Lower lobe of right lung (tissue), 2 donors: Measurements from ENCODE around the gene PTPRN2. TPM values are rescaled to one million over a fixed set of nuclear protein-coding genes. Genes with fewer than 3 reads are reported as not detected.

ENCODE experiments used
- ATAC-seq, 2 donors: fragments of 200-7000 bp; cut with Tn5 transposase; one replicate each; pipeline ENCODE4 v1.9.1; 2020 to 2022; ENCODE audit warnings: mild to moderate bottlenecking in 2 of 2, moderate library complexity in 2 of 2
- DNase-seq: peaks from one replicate; pipeline ENCODE4 v3.0.0-alpha.2; 2020
- H3K27ac ChIP-seq: fragments of 200-600 bp; one replicate; pipeline ENCODE4 v1.8.0; 2022
- H3K27me3 ChIP-seq: fragments of 200-600 bp; one replicate; pipeline ENCODE4 v1.8.0; 2022; ENCODE audit warnings: low read depth
- H3K36me3 ChIP-seq: fragments of 200-600 bp; one replicate; pipeline ENCODE4 v1.8.0; 2022; ENCODE audit warnings: mild to moderate bottlenecking
- H3K4me1 ChIP-seq: fragments of 200-600 bp; one replicate; pipeline ENCODE4 v1.8.0; 2022
- H3K4me3 ChIP-seq: fragments of 200-600 bp; one replicate; pipeline ENCODE4 v1.8.0; 2022; ENCODE audit warnings: mild to moderate bottlenecking
- H3K9me3 ChIP-seq: fragments of 200-600 bp; one replicate; pipeline ENCODE4 v1.8.0; 2022
- intact Hi-C: fragments of 100-400 bp; cut with DNase I; formaldehyde crosslinking; loops from one replicate; pipeline ENCODE4 v1.11.0; 2022
- total RNA-seq: library from RNA; stranded (reverse); fragmentation: NEBNext Ultra II Directional; extraction: Animal tissue kit (Norgen Biotek cat#: 25700); gene quantifications from one replicate; pipeline ENCODE4 v1.2.1, GENCODE V29; 2021
- TF ChIP-seq, protein P1 (sequence below): fragments of 200-600 bp; IDR thresholded peaks from one replicate; pipeline ENCODE4 v1.8.0; 2022; ENCODE audit warnings: antibody characterized with exemption, mild to moderate bottlenecking
- donor health status: DM: no; HTN: yes; CAD: no; lungs with severe emphysema.

The PTPRN2 gene
- total RNA-seq, 1 donor from 2014 or later, result 6.8 TPM

DNA sequence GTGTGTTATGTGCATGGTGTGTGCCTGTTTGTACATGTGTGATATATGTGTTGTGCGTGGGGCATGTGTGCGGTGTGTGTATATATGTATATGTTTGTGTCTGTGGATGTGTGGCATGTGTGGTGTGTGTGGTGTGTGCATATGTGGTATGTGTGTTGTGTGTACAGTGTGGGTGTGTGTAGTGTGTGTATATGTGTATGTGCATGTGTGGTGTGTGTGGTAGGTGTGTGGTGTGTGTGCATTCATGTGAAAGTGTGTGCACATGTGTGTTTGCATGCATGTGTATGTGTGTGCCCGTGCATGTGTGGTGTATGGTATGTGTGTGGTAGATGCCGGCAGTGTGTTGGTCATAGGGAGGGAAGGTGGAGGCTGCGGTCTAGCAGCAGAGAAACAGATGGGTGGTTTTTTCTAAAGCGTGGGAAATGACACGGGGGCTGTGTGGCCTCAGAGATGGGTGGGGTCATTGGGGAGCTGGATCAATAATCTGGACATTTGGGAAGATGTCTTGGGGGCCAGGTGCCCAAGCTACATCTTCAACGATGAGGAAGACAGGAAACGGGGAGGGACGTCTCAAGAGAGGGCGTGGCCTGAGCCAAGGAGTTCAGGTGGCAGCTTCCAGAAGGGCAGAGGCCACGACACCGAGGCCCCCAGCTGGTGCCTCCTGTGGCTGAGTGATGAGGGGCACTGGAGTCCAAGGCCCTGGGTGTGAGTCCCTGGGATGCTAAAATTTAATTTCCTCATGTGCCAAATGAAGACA, 769.5 kb downstream of the PTPRN2 start:
- no peak overlapping the region for H3K27ac ChIP-seq
- no peaks in the 10 kb centered on the region for H3K27me3 ChIP-seq
- H3K4me1 ChIP-seq, result no peaks in the 10 kb centered on the region
- TF ChIP-seq, protein P1, sequence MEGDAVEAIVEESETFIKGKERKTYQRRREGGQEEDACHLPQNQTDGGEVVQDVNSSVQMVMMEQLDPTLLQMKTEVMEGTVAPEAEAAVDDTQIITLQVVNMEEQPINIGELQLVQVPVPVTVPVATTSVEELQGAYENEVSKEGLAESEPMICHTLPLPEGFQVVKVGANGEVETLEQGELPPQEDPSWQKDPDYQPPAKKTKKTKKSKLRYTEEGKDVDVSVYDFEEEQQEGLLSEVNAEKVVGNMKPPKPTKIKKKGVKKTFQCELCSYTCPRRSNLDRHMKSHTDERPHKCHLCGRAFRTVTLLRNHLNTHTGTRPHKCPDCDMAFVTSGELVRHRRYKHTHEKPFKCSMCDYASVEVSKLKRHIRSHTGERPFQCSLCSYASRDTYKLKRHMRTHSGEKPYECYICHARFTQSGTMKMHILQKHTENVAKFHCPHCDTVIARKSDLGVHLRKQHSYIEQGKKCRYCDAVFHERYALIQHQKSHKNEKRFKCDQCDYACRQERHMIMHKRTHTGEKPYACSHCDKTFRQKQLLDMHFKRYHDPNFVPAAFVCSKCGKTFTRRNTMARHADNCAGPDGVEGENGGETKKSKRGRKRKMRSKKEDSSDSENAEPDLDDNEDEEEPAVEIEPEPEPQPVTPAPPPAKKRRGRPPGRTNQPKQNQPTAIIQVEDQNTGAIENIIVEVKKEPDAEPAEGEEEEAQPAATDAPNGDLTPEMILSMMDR, result no peak
- peak; percentile 20 for DNase-seq
- H3K36me3 ChIP-seq, result no peaks in the 10 kb centered on the region
- intact Hi-C loops, result no loop called here
- H3K9me3 ChIP-seq, result no peaks in the 10 kb centered on the region
- H3K4me3 ChIP-seq, result no peak overlapping the region
- ATAC-seq, result no peak

DNA sequence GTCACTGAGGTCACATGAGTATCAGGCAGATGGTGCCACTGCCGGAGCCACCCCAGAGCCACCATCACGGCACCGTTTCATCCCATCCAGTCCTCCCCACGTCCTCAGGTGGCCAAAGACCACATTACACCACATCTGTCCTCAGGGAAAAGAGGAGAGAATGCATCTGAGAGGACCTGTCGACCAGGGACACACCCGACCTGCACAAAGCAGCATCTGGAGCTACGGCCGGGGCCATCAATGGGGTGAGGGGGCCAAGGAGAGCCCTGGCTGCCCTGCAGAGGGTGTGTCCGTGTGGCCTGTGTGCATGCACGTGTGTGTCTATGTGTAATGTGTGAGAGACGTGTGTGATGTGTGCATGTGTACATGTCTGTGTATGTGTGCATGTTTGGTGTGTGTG, 770.2 kb downstream of the PTPRN2 start:
- H3K36me3 ChIP-seq, result no peaks in the 10 kb centered on the region
- peak; percentile 32 for DNase-seq
- ATAC-seq, result no peak
- no peaks in the 10 kb centered on the region for H3K27me3 ChIP-seq
- H3K4me3 ChIP-seq, result no peak overlapping the region
- H3K4me1 ChIP-seq, result no peaks in the 10 kb centered on the region
- intact Hi-C loops, result no loop called here
- no peak overlapping the region for H3K27ac ChIP-seq
- no peaks in the 10 kb centered on the region for H3K9me3 ChIP-seq
- TF ChIP-seq, protein P1, result no peak

DNA sequence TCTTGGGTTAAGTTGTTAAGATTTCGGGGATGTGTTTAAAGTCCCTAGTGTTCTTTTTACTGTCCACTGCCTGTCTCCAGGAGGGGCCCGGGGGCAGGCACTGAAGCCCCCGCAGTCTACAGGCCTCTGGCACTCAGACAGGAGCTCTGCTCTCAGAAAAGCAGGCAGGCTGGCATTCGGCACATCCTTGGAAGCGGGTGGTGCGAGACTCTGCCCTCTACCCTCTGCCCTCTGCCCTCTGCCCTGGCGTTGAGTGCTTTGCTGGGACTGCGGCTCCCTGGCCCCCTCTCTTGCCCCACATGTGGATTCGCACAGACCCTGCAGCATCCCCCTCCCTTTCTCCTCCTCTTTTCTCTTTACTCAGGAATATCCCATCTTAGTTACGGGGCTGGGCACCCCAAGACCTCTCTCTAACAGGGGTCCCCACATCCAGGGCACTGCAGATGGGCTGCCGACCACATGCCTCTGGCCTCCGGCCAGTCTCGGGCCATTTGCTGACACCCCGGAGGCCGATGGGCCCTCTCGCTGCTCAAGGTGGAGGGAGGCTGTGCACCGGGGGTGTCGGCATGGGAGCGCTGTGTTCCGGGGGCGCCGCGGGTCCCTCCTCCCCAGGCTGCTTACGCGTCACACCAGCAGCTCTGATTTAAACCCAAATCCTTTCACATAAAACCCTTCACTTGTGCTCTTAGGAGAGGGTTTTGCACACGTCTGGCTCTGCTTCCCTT, 770.9 kb downstream of the PTPRN2 start:
- H3K4me3 ChIP-seq, result no peak overlapping the region
- H3K9me3 ChIP-seq, result no peaks in the 10 kb centered on the region
- no peaks in the 10 kb centered on the region for H3K4me1 ChIP-seq
- H3K27me3 ChIP-seq, result no peaks in the 10 kb centered on the region
- no peaks in the 10 kb centered on the region for H3K36me3 ChIP-seq
- DNase-seq (peak; percentile 32), ATAC-seq (no peak)
- intact Hi-C loops, result no loop called here
- H3K27ac ChIP-seq, result no peak overlapping the region
- TF ChIP-seq, protein P1, result no peak

DNA sequence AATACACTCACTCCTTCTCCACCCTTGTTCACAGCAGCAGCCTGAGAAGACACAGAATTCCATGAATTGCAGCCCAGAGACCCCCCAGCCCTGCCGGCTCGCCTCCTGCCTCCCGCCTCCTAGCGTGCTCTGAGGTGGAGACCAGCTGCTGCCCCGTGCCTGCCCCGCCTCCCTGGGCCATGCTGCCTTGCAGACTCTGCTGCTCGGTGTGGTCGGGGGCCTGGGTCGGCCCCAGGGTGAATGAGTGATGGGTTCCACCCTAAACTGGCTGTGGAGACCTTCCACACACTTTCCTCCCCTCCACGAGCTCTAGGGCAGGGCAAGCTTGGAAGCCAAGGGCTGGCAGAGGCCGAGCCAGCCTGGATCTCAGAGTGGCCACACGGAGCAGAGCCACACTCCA, 771.5 kb downstream of the PTPRN2 start:
- Histone ChIP-seq H3K27ac (no peak overlapping the region), H3K27me3 (no peaks in the 10 kb centered on the region), H3K9me3 (no peaks in the 10 kb centered on the region), H3K36me3 (no peaks in the 10 kb centered on the region), H3K4me3 (no peak overlapping the region), H3K4me1 (no peaks in the 10 kb centered on the region)
- ATAC-seq (no peak), DNase-seq (peak; percentile 25)
- TF ChIP-seq, protein P1, result no peak
- intact Hi-C loops, result no loop called here

DNA sequence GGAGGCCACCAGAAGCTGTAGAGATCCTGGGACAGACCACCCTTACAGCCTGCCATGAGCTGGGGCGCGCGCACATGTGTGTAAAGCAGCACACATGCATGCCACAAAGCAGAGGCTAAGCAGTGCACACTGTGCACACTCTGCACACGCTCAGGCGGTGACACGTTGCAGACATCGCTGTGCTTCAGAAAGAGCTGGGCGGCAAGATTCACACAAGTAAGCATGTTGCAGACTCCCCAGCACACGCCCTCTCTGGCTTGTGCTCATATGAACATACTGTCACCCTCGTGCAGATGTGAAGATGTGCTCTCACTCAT, 772.0 kb downstream of the PTPRN2 start:
- intact Hi-C loops, result no loop called here
- H3K27ac ChIP-seq, result no peak overlapping the region
- H3K27me3 ChIP-seq, result no peaks in the 10 kb centered on the region
- H3K4me3 ChIP-seq, result no peak overlapping the region
- ATAC-seq, result no peak
- TF ChIP-seq, protein P1, result no peak
- DNase-seq, result peak; percentile 25
- no peaks in the 10 kb centered on the region for H3K9me3 ChIP-seq
- no peaks in the 10 kb centered on the region for H3K4me1 ChIP-seq
- H3K36me3 ChIP-seq, result no peaks in the 10 kb centered on the region
